SK-N-MC (cell line): ENCODE results near the gene SFXN5.

ENCODE experiments used
- EZH2 ChIP-seq: fragments of 200-600 bp; sonication (generic); IDR thresholded peaks from one replicate; pipeline ENCODE4 v1.6.1; 2017; ENCODE audit warnings: antibody characterized with exemption
- POLR2AphosphoS5 ChIP-seq: IDR thresholded peaks from 2 replicates; pipeline ENCODE4 v1.6.1; 2012; ENCODE audit warnings: mild to moderate bottlenecking, low read depth, low read length, borderline replicate concordance

- TF ChIP-seq POLR2AphosphoS5: no peak
- no peak for TF ChIP-seq EZH2
Observed at GRCh38 chr2:72929010-72929409, 142.5 kb downstream of the SFXN5 start.
